RWPE1 (cell line): ENCODE data around the gene SIM1.
A peak's percentile ranks its signal among the peaks of the same experiment; 100 is the strongest.

Experiments
- CTCF ChIA-PET: fragments of 350-600 bp; sonication (Branson Sonifier 250); formaldehyde crosslinking; extraction: SDS; loops from one replicate; lab custom pipeline; 2021; lab: Yijun Ruan, JAX
- POLR2A ChIA-PET: fragments of 400-600 bp; formaldehyde crosslinking; extraction: SDS; loops from one replicate; lab custom pipeline; 2020; ENCODE audit warnings: antibody characterized with exemption; ENCODE audit not compliant: low non-redundant PET; lab: Yijun Ruan, JAX
- DNase-seq: peaks from one replicate; pipeline ENCODE4 v3.0.0; 2012; ENCODE audit warnings: low spot score
- H3K27ac ChIP-seq: fragments of 450-650 bp; 2 replicates; pipeline ENCODE4 v1.5.1; 2017
- TF ChIP-seq, protein P1 (sequence below): fragments of 450-650 bp; conservative IDR thresholded peaks from 2 replicates; pipeline ENCODE4 v1.5.1; 2017; ENCODE audit warnings: low read depth, mild to moderate bottlenecking

SIM1 gene

GRCh38 chr6:100344761-100345160 is 120.0 kb downstream of the SIM1 start:
- DNase-seq: peak; percentile 40
- CTCF ChIA-PET: no interaction called here
- POLR2A ChIA-PET: no interaction called here
- TF ChIP-seq, protein P1, sequence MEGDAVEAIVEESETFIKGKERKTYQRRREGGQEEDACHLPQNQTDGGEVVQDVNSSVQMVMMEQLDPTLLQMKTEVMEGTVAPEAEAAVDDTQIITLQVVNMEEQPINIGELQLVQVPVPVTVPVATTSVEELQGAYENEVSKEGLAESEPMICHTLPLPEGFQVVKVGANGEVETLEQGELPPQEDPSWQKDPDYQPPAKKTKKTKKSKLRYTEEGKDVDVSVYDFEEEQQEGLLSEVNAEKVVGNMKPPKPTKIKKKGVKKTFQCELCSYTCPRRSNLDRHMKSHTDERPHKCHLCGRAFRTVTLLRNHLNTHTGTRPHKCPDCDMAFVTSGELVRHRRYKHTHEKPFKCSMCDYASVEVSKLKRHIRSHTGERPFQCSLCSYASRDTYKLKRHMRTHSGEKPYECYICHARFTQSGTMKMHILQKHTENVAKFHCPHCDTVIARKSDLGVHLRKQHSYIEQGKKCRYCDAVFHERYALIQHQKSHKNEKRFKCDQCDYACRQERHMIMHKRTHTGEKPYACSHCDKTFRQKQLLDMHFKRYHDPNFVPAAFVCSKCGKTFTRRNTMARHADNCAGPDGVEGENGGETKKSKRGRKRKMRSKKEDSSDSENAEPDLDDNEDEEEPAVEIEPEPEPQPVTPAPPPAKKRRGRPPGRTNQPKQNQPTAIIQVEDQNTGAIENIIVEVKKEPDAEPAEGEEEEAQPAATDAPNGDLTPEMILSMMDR: no peak
- H3K27ac ChIP-seq: no peak overlapping the region

DNA sequence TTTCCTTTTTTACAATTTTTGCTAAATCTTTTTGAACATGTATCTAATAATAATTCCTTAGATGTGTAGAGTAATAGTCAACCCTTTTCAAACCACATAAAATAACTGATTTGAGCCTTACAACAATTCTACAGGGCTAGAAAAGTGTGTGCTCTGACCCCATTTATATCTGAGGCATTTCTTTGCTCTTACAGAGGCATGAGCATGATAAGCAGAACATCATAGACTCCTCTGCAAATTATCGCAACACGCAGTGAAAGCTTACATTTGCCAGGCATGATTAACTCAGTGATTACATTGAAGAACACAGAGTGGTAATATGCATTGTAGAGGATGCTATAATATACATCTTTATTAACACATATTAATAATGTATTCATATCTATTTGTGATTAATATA is 120.4 kb downstream of the SIM1 start:
- no peak for DNase-seq
- ChIA-PET POLR2A (no interaction called here), CTCF (no interaction called here)
- H3K27ac ChIP-seq: no peak overlapping the region
- TF ChIP-seq, protein P1: no peak

DNA sequence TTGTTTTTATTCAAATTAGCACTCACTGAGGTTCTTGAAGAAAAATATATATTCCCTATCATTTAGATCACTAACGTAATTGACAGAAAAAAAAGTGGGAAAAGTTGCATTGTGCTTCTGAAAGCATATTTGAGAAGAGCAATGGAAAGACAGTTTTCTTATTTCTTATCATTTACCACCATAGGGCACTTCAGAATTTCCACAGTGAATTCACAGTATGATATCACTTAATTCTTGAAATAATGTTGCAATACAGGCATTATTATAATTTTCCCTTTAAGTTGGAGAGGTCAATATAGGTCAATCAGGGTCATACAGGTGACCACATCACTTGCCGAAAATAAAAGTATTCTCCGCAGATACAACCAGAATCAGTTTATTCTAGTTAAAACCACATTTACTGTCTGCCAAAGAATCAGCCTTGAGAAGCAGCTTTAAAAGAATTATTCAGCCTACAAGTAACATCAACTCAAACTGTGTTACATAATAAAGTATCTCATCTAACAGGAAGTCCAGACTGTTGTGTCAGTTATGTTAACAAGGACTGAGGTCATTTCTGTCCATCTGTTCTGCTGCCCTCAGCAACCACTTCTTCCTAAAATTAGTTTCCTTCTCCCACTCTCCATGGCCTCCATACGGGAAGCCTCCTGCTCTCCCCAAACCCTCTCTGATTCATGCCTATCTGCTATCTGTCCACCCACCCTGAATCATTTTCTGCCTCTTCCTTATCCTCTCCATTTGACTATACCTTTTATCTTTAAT is 121.2 kb downstream of the SIM1 start:
- H3K27ac ChIP-seq: no peak overlapping the region
- TF ChIP-seq, protein P1: no peak
- no peak for DNase-seq
- POLR2A ChIA-PET: no interaction called here
- CTCF ChIA-PET: no interaction called here

- H3K27ac ChIP-seq: no peak overlapping the region
- POLR2A ChIA-PET: no interaction called here
- DNase-seq: no peak
- TF ChIP-seq, protein P1: no peak
- CTCF ChIA-PET: interaction anchor here (0.6 kb wide), 1 partner anchor 114 kb away, joined by 3 read pairs; no protein-coding TSS in a partner anchor
Measured at GRCh38 chr6:100342830-100343229, 121.9 kb downstream of the SIM1 start.

DNA sequence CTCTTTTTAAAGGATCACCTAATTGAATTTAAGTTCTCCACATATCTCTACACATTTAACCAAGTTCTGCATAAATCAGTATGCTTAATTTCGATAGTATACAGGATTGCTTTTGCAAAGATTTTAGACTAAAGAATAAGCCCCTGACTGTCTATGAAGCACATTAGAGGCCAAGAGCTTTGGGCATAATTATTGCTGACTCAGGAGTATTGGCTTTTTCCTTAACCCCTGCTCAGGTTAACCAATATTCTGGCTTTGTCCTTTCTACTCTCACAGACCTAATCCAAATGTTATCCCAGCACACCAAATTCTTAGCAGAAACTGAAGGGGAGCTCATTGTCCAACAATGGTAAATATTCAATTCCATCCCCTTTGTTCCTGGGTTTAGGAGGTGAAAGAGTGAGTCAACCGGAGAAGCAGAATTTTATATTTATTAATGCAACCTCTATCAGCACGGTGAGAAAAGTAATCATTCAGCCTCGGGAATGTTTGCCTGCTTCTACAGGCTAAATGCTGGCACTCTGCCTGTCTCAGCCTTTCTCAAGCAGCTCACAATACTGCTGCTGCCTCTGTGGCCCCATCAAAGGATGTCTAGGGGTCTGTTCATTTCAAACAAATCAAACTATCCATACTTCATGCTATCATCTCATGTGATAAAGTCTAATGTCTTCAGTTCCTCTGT is 125.0 kb downstream of the SIM1 start:
- TF ChIP-seq, protein P1: no peak
- H3K27ac ChIP-seq: no peak overlapping the region
- ChIA-PET CTCF (no interaction called here), POLR2A (no interaction called here)
- DNase-seq: peak; percentile 12

DNA sequence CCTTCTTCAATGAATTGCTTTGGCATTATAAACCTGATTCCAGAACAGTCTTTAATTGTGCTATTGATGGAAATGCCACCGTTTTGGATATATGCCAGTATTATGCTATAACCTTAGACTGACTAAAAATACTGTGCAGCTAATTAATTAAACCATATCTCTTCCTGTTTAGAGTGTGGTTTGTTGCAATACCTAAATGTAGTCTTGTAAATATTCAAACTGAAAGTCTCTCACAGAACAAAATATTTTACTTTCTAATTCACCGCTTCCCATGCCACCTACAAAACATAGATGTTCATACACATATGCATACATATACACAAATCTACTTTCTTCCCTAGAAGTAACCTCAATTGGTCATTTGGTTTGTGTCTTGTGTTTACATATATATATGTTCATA is 126.6 kb downstream of the SIM1 start:
- DNase-seq: no peak
- TF ChIP-seq, protein P1: no peak
- POLR2A ChIA-PET: no interaction called here
- CTCF ChIA-PET: no interaction called here
- H3K27ac ChIP-seq: no peak overlapping the region
